Esophagus (tissue), 2 donors: ENCODE results near the gene KCNJ12. TPM values are rescaled to one million over a fixed set of nuclear protein-coding genes. Genes with fewer than 3 reads are reported as not detected.
A peak's percentile ranks its signal among the peaks of the same experiment; 100 is the strongest.
"Not testable (repeated sequence)": the region's sequence is repeated elsewhere in the genome, so short reads cannot be mapped to it uniquely, and the experiment has no call there.

Source experiments
- H3K27ac ChIP-seq, 2 donors: one replicate each; pipeline ENCODE4 v1.5.1; 2013; ENCODE audit warnings: low read depth in 2 of 2, mild to moderate bottlenecking in 2 of 2, inconsistent platforms in 1 of 2, low read length in 1 of 2, moderate library complexity in 1 of 2
- H3K27me3 ChIP-seq, 2 donors: one replicate each; pipeline ENCODE4 v1.6.1; 2013; ENCODE audit warnings: low read length in 2 of 2, control low read depth in 1 of 2, mild to moderate bottlenecking in 1 of 2; ENCODE audit not compliant: insufficient read depth in 2 of 2, control insufficient read depth in 1 of 2
- H3K36me3 ChIP-seq, 2 donors: one replicate each; pipeline ENCODE4 v1.6.1; 2013; ENCODE audit warnings: low read length in 1 of 2; ENCODE audit not compliant: control insufficient read depth in 2 of 2, insufficient read depth in 2 of 2
- H3K4me1 ChIP-seq, 2 donors: one replicate each; pipeline ENCODE4 v1.6.1; 2013; ENCODE audit warnings: low read length in 1 of 2; ENCODE audit not compliant: control insufficient read depth in 2 of 2, insufficient read depth in 2 of 2
- H3K4me3 ChIP-seq, 2 donors: one replicate each; pipeline ENCODE4 v1.5.1; 2013; ENCODE audit warnings: low read length in 2 of 2, mild to moderate bottlenecking in 2 of 2, low read depth in 1 of 2, moderate library complexity in 1 of 2
- H3K9me3 ChIP-seq, 2 donors: one replicate each; pipeline ENCODE4 v1.6.1; 2013; ENCODE audit warnings: mild to moderate bottlenecking in 2 of 2, low read depth in 1 of 2, low read length in 1 of 2, moderate library complexity in 1 of 2; ENCODE audit not compliant: control insufficient read depth in 2 of 2, insufficient read depth in 1 of 2
- WGBS, 2 donors: extraction: QIAGEN DNeasy Blood & Tissue Kit; methylation state at CpG; one replicate each; pipeline ENCODE4 v1.1.7; 2013; 5-methylcytosine and 5-hydroxymethylcytosine counted together
- polyA plus RNA-seq, 2 donors: library from polyadenylated mRNA; stranded (reverse); fragments of 200-250 nt; gene quantifications; one replicate each; pipeline ENCODE4 v1.2.3, GENCODE V29; 2013
- donor health status: healthy with polysubstance abuse.
- donor health status: Bipolar disorder and iron deficiency.

KCNJ12 gene
- polyA plus RNA-seq = under 1 TPM; 0.06 to 0.09 TPM

GRCh38 chr17:21376081-21376758 lies at the start of gene KCNJ12:
Gene KCNJ12 (plus strand): TSS chr17:21376357. CDS start chr17:21415343, 38,986 bp downstream.
- peak within 1 kb of the TSS; percentile 23 to 27 for H3K4me3 ChIP-seq
- H3K4me1 ChIP-seq = peaks cover 8 to 9% of the 10 kb centered on the region in 2 donors
- peaks cover 0 to 2% of the 10 kb centered on the region in 2 donors for H3K9me3 ChIP-seq
- H3K36me3 ChIP-seq = no peaks in the 10 kb centered on the region
- no peaks in the 10 kb centered on the region for H3K27me3 ChIP-seq
- no peak within 1 kb of the TSS for H3K27ac ChIP-seq
- 2% methylated on average over 68 to 82 of the region's 82 CpGs for WGBS, 2 donors

DNA sequence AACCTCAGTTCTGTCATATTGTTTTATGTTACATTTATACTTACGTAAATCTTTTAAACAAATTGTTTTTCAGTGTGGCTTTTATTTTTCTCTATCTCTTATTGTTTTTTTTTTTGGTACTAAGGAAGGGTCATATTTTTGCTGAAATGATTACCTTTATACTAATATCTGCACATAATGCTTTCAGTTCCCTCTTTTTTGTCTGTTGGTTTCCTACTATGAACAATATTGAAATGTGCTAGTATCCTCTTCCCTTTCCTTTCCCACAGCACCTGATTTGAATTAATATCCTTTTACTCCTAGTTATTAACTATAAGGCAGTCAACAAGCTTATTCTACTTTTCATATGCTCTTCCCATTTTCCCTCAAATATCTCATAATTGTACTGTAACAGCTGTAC lies 48.2 kb upstream of the KCNJ12 start:
- not testable (repeated sequence) for H3K4me1 ChIP-seq, H3K9me3 ChIP-seq, H3K4me3 ChIP-seq, H3K27me3 ChIP-seq, H3K27ac ChIP-seq, H3K36me3 ChIP-seq
- 85 to 91% methylated on average over 1 of the region's 1 CpG for WGBS, 2 donors

DNA sequence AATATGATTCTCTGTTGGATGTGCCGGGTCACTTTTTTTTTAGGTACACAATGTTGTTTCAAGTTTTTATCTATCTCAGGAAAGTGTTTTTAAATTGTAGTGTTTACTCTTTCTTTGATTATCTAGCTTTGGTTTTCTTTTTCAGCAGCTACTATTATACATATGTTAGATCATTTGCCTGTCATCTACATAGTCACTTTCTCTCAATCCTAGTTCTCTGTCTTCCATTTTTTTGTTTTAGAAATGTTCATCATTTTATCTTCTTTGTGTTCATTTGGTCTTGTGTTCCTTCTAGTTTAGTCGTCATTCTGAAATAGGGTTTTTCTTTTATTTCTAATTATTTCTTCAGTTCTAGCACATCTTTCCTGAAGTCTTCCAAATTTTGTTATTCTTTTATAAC lies 47.4 kb upstream of the KCNJ12 start:
- not testable (repeated sequence) for H3K4me3 ChIP-seq, H3K9me3 ChIP-seq, H3K4me1 ChIP-seq, H3K27ac ChIP-seq, H3K36me3 ChIP-seq, H3K27me3 ChIP-seq
- WGBS, 2 donors = 61 to 80% methylated on average over 2 of the region's 2 CpGs

GRCh38 chr17:21330436-21331160 lies 45.6 kb upstream of the KCNJ12 start:
- peaks cover 0 to 5% of the 10 kb centered on the region in 2 donors for H3K9me3 ChIP-seq
- no peak overlapping the region for H3K4me3 ChIP-seq
- H3K27me3 ChIP-seq = no peaks in the 10 kb centered on the region
- no peaks in the 10 kb centered on the region for H3K4me1 ChIP-seq
- no peaks in the 10 kb centered on the region for H3K36me3 ChIP-seq
- 83 to 89% methylated on average over 9 of the region's 9 CpGs for WGBS, 2 donors
- H3K27ac ChIP-seq = no peak overlapping the region

GRCh38 chr17:21336541-21337294 lies 39.4 kb upstream of the KCNJ12 start:
- not testable (repeated sequence) for H3K9me3 ChIP-seq, H3K27me3 ChIP-seq, H3K4me3 ChIP-seq, H3K36me3 ChIP-seq, H3K27ac ChIP-seq, H3K4me1 ChIP-seq
- WGBS, 2 donors = 83% methylated on average over 4 of the region's 4 CpGs

DNA sequence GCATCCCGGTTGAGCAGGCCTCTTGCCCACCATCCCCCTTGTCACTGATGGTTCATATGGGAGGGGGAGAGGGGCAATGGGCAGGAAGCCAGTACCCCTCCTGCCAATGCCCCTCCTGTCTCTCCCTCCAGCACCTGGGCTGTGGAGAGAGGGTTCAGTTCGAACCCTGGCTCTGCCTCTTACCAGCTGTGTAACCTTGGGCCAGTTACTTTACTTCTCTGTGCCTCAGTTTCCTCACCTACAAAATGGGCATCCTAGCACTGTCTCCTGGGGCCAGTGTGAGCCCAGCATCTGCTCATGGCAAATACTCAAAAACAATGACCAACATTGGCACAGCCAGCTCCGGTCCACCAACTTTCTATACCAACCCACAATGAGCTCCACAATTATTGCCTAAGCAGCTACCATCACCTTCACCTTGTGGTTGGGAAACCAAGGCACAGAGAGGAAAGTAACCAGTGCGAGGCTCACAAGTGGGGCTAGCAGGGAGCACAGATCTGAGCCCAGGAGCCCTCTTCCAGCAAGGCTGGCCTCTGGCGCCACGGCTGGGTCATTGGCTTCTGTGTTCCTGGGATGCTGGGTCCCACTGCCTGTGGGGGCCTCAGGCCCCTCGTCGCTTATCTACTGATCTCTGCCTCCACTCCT lies 38.1 kb upstream of the KCNJ12 start:
- not testable (repeated sequence) for H3K36me3 ChIP-seq, H3K4me3 ChIP-seq, H3K27ac ChIP-seq, H3K9me3 ChIP-seq, H3K4me1 ChIP-seq, H3K27me3 ChIP-seq
- 71 to 74% methylated on average over 8 of the region's 8 CpGs for WGBS, 2 donors

DNA sequence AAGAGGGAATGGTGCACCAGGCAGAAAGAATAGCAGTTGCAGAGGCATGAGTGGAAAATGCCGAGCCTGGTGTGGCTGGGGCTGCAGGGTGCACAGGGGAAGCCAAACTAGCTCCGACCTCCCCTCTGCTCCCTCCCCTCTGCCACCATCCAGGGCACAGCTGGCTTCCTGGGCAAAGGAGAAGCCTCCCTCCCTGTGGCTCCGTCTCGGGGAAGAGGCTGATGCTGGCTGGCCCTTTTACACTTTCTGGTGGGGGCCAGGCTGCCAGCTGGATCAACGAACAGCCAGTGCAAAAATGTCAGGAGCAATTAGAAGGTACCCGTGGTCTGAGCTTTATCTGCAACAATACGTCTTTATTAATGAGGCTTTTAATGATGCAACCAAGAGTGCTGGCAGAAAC lies 37.1 kb upstream of the KCNJ12 start:
- Histone ChIP-seq H3K4me3 (no peak overlapping the region), H3K4me1 (no peaks in the 10 kb centered on the region), H3K27ac (no peak overlapping the region), H3K9me3 (no peaks in the 10 kb centered on the region), H3K27me3 (no peaks in the 10 kb centered on the region), H3K36me3 (no peaks in the 10 kb centered on the region)
- WGBS, 2 donors = 39 to 52% methylated on average over 7 of the region's 7 CpGs

DNA sequence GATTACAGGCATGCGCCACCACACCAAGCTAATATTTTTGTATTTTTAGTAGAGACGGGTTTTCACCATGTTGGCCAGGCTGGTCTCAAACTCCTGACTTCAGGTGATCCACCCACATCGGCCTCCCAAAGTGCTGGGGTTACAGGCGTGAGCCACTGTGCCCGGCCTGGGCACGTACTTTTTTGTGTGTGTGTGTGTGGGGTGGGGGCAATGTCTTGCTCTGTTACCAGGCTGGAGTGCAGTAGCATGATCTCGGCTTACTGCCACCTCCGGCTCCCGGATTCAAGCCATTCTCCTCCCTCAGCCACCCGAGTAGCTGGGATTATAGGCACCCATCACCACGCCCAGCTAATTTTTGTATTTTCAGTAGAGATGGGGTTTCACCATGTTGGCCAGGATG lies 36.6 kb upstream of the KCNJ12 start:
- WGBS, 2 donors = 78 to 88% methylated on average over 11 of the region's 11 CpGs
- not testable (repeated sequence) for H3K9me3 ChIP-seq, H3K36me3 ChIP-seq, H3K27ac ChIP-seq, H3K4me1 ChIP-seq, H3K4me3 ChIP-seq, H3K27me3 ChIP-seq

- 84 to 86% methylated on average over 6 of the region's 6 CpGs for WGBS, 2 donors
- not testable (repeated sequence) for H3K4me3 ChIP-seq, H3K9me3 ChIP-seq, H3K36me3 ChIP-seq, H3K4me1 ChIP-seq, H3K27me3 ChIP-seq, H3K27ac ChIP-seq
These were observed 35.8 kb upstream of the KCNJ12 start for GRCh38 chr17:21340407-21340806.
